Pons (tissue), 1 donor: ENCODE results near the gene CNTNAP2.

Experiments used
- DNase-seq: peaks from one replicate; pipeline ENCODE4 v3.0.0-alpha.2; 2016; ENCODE audit warnings: low spot score

Gene CNTNAP2

DNA sequence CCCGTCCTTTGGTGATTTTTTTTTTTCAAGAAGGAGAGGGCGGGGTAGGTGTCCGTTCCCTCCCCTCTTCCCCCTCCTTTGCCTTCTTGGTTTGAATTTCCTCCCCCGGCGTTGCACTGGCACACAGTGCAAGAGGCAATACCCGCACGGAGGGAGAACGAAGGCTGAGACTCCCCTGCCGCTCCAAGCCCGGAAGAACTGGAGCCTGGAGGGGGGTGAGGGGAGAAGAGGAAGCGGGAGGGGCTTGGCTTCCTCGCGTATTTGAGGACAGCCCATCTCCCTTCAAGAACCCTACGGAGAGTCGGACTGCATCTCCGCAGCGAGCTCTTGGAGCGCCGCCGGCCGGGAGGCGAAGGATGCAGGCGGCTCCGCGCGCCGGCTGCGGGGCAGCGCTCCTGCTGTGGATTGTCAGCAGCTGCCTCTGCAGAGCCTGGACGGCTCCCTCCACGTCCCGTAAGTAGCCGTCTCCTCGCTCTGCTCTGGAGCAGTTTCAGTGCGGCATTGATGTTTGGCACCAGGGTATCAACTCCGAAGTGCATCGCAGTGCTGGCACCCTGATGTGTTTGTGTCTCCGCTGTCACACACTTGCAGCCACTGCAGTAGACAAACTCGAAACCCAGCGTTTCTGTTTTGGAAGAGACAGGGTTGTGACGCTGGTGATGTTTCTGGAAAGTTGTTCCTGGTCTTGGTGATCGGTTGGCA, at the start of gene CNTNAP2:
CNTNAP2 (plus strand) TSS at position 281 of the 702 bp plus-strand sequence; CDS start at position 357, 76 bp downstream.
- DNase-seq: peak; percentile 19

DNA sequence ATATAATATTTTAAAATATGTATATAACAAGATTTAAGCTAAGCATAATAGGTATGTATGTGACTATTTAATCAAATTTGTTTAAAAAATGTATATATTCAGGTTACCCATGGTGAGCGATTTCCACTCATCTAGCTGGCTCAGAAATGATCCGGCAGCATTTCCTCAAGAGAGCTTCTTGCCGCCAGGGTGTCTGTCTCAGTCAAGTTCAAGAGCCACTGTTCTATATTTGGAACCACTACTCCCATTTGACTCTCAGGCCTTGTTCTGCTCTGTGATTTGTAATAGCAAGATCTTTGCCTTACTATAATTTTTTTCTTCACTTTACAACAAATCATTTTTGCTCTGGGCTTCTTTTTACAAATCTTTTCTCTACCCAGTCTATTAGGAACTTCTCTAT, 48.7 kb upstream of the CNTNAP2 start:
- DNase-seq: no peak

DNA sequence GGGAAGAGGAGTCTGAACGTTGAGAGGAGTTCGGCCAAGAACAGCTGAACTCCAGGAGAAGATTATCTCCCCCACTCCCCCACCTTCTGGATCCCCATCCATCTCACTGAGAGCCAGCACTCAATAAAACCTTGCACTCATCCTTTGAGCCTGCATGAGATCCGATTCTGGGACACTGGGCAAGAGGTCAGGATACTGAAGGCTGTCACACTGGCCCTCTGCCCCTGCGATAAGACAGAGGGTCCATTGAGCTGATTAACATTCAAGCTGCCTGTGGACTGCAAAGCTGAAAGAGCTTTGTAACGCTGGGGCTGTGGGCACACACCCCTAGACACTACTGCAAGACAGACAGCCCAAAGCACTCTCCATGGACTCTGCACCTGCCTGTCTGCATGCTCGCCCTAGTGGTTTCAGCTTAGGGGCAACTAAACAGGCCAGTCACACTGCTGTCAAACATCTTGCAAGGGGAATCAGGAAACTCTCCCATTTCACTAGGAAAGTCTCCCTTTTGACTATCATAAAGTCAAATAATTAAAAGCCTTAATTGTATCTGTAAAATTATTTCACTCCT, 42.3 kb upstream of the CNTNAP2 start:
- no peak for DNase-seq

DNA sequence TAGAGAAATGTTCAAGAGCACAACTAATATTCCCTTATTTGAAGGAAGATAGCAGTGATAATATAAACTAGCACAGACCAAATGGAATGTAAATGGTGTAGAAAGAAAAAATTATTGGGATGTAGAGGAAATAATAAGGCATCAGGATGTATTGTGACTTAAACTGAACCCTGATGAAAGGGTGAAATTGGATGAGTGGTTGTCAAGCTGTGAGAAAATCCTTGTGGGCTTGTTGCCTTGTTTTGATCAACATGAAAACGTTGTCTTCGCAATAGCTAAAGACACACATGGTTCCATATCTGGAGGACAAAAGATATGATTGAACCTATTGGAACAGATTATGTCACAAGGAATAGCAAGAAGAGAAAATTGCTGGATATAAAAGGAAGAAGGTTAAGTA, 40.3 kb upstream of the CNTNAP2 start:
- no peak for DNase-seq

DNA sequence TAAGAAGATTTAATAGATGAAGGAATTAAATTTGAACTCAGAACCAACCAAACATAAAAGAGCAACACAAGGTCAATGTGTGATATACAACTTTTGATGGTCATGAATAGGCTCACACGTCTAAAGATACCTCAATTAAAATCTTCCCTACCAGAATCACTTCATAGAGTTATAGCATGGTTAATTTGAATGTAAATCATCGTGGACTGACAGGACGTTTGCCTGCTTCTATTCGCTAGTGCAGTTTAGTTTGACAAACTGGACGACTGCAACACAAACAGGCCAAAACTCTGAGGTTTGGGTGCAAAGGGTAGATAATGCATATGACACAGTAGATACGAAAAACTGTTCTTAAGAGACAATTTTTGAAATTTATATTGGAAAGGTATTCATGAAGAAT, 32.5 kb upstream of the CNTNAP2 start:
- DNase-seq: no peak

DNA sequence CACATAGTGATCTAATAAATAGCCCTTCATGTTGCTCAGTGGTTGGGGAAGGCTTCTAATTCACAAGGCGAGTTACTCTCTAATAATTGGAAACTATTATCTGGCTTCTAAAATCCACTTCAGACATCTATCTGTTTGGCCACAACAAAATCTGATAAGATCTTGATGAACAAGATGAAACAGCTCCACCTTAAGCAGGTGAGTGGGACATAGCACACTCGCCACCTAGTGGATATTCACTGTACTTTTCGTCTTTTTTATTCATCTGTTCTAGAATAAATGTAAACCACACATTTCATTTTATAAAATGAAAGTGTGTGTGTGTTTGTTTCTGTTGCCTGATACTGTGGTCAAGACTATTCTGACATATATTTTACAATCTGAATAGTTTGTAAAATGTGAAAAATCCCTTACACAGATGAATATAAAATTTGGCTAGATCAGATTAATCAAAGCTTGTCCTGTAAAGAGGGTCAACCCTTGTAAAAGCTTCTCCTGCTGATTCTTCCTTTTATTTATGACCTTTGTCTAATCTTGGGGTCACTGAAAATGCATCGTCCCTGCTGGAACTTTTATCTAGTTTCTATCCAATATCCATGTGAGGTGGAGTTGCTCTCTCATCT, 26.5 kb upstream of the CNTNAP2 start:
- peak; percentile 43 for DNase-seq

DNA sequence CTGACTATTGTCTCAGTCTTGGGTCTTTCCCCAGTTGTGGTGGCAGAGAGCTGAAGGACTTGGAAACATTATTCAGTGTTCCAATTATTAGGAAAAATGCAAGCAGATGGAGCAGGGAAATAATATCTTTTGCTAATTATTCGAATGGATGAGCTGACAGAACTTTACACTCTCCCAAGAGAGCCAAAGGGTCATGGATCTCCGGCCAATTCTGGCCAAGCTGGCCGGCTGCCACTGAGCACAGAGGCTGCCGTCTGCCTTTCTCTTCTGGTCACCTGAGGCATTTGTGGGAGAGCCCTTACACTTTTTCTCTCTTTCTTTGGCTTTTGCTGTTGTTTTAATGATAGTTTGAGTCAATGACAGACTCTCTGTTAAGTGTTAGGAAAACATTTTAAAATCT, 22.2 kb upstream of the CNTNAP2 start:
- no peak for DNase-seq

DNA sequence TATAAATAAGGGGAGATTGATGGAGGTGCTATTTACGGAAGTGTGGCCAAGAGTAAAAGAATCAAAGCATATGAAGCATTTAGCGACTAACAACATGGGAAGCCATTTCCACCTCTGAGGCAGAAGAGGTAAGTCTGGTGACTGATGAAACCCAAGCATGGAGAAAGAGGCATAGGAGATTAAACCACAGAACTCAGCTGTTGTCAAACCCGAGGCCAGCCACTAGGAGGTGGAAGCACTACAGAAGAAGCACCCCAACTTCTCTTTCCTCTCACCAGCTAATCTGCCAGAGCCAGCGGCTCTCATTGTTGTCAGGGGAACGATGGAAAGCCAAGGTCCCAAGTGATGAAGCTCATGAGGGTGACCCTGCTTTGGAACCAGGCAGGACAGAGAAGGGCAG, 19.6 kb upstream of the CNTNAP2 start:
- no peak for DNase-seq

DNA sequence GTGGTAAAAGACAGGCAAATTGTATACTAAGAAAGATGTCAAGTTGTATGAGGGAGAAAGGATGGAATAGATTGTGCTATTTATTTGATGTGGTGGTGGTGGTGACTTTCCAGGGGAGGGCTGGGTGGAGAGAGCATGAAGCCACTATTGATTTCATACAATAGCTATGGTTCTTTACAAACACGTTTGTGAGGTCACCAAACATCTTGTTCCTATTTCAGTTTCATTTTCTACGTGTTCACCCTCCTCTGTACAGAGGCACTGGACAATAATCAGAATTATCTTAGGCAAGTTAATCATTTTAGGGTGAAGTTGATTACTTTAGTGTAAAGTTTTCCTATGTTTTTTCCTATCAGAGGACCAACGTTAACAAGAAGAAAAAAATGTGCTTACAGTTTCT, 10.3 kb upstream of the CNTNAP2 start:
- no peak for DNase-seq

DNA sequence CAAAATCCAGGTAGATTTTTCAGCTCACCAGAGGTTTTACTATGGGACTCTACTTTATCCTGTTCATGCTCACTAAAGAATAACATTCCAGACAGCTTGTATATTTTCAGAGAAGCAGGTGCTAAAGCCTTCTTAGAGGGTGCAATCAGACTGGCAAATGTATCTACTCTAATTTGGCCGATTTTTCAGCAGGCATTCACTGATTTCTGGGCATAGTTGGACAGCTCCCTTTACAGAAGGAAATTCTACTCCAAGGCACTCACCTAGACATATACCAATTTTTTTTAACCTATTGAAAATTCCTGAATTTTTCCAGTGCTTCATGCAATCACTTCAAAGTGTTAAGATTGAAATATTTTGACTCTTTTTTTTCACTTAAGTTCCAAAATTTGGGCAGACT, 3.8 kb upstream of the CNTNAP2 start:
- no peak for DNase-seq

DNA sequence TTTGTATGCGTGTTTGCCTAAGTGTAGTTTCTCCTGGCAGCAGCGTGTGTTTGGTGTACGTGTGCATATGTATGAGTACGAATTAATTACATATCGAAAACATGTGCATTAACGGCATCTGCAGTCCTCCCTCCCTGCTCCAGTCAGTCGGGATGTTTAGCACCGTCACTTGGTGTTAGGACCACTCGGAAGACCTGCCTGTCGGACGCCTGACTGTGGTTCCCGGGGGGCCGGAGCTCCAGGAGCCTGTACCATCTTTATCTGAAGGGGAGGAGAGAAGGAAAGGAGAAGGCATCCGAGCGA, 1.1 kb upstream of the CNTNAP2 start:
- DNase-seq: no peak

DNA sequence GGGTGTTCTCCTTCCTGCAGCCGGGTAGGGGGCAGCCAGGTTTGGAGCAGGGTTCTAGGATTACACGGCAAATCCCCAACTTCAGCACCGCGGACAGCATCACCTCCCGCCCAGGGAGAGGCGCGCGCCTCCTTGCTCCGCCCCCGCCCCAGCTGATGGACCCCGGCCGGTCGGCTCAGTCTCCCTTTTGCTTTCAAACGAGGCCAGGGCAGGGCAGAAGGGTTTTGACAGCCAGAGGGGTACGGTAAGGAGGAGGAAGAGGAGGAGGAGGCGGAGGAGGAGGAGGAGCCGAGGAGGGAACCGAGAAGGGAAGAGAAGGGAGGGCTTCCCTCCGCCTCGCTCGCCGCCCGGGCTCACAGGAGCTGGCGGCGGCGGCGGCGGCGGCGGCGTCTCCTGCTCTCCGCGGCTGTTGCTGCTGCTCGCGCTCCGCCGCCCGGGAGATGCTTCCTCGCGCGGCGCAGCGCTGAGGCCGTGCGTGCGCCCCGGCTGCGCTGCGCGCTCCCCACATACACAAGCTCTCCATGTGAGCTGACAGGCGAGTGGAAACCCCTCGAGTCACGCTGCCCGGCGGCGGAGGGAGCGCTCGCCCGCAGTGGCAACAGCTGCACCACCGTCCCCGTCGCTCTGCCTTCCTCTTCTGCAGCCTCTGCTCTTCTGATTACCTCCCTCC, 615 bp upstream of the CNTNAP2 start:
- peak; percentile 25 for DNase-seq

DNA sequence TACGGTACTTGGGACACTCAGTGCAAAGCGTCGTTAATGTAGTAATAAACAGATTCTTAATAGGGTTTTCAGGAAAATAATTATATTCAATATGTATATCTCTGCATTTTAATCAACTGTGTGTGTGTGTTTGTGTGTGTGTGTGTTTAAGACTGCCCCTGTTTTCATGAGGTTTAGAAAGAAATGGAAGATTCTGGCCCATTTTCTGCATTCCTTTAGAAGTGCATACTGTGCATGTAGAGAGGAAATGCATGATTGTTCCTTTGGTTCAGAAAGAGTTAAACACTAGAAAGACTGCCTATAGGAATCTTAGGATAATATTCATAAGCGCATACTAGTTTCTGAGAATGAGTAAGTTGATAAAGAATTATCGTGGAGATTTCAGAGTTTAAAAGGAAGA, 975 bp downstream of the CNTNAP2 start:
- no peak for DNase-seq

DNA sequence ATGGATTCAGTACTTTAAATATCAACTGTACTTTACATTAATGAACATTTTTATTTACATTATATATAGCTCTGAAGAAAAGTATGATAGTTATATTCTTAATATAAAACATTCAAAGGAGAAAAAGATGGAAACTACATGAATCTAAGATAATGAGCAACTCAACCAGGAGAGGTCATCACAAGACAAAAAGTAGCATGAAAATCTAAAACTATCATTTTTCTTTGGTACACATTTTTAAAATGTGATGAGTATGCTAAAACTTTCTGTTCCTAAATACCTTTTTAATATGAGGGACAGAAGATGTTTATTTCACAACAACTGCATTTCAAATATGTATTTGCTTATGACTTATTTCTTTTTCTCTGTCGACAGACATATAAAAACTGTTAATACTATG, 2.4 kb downstream of the CNTNAP2 start:
- no peak for DNase-seq

DNA sequence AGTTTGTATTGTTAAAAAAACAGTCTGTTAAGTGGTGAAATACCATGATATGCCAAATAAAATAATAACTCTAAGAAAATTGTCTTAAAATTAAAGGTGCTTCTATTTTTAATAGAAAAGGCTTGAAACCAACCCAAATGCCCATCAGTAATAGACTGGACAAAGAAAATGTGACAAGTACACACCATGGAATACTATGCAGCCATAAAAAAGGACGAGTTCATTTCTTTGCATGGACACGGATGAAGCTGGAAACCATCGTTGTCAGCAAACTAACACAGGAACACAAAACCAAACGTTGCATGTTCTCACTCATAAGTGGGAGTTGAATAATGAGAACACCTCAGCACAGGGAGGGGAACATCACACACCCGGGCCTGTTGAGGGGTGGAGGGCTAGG, 7.1 kb downstream of the CNTNAP2 start:
- DNase-seq: no peak

DNA sequence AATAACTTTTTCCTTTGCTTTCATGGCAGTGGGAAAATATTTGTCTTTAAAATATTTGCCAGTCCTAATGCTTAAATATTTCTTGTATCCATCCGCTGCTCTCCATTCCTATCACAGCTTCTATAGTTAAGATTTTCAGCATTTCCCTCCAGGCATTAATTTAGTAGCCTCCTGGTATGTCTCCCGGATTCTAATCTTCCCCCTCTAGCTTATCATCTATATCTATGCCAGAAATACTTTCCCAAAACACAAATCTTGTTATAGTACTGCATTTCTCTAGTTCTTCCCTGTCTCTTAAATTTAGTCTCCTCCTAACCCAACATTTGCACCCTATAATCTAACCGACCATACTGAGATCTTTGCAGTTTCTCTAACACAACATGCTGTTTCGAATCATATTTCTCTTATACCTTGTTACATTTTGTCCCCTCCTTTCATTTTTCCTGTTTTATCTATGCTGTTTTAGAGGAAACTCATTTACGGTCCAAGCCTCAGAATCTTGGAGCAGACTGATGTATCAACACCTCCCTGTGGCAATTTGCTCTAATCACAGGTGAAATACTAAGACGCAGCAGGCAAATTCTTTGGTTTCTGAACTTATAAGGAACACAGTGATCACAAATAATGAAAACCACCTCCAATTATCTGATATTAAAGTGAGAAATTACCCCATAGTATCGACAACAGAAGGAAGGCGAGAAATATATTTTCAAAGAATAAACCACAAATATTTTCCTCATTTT, 10.3 kb downstream of the CNTNAP2 start:
- DNase-seq: no peak

DNA sequence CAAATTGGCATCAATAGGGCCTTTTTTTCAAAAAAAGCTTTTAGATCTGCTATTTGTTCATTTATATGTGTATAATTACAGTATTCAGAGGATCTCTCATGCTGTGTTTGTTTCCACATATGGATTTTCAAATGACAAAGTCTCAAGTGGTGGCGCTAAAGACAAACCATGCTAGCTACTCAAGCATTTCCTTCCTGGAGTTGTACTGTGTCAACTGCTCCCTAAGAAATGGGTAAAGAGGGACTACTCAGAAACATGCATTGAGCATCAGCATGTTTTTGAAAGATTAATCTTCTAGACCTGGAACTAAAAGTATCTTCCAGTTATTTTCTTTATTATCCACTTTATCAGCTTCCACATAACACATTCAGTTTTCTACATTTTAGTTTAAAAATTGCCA, 12.7 kb downstream of the CNTNAP2 start:
- DNase-seq: no peak

DNA sequence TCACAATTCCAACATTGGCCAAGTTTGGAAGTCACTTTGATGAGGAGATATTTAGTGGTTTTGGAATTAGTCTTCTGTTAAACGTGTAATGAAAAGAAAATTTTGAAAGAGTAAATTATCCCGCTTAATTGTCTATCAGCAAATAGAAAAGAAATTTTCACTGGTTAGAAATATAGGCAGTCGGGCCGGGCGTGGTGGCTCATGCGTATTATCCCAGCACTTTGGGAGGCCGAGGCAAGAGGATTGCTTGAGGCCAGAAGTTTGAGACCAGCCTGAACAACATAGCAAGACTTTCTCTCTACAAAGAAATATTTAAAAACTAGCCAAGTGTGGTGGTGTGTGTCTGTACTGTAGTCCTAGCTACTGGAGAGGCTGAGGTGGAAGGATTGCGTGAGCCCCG, 13.4 kb downstream of the CNTNAP2 start:
- DNase-seq: no peak

DNA sequence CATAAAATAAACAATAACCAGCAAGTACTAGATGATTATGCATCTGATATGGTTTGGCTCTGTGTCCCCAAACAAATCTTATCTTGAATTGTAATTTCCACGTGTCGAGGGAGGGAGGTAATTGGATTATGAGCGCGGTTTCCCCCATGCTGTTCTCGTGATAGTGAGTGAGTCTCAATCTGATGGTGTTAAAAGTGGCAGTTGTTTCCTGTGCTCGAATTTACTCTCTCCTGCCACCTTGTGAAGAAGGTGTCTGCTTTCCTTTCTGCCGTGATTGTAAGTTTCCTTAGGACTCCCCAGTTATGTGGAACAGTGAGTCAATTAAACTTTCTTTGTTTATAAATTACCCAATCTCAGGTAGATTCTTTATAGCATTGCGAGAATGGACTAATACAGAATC, 15.1 kb downstream of the CNTNAP2 start:
- no peak for DNase-seq

DNA sequence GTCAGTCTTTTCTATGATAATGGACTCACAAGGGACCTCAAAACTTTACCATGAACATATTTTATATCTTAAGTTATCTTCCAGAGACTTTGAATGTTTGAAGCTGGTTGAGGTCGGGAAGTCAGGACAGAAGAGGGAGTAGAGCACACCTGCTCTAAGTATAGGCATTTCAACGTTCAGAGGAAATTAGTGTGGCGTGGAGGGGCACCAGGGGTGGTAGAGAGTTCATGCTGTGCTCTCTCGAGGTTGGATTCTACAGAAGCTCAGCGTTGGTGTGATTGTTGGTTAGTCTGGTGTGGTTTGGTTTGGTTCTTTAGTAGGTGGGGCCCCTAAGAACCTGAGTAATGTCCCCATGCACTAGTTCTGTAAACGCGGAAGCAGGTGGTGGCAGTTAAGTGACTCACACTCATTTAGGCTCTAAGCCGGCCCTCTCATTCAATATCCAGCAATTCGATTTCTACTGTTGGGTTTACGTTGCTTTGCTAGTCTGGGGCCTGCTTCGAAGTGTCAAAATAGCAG, 19.8 kb downstream of the CNTNAP2 start:
- DNase-seq: no peak

DNA sequence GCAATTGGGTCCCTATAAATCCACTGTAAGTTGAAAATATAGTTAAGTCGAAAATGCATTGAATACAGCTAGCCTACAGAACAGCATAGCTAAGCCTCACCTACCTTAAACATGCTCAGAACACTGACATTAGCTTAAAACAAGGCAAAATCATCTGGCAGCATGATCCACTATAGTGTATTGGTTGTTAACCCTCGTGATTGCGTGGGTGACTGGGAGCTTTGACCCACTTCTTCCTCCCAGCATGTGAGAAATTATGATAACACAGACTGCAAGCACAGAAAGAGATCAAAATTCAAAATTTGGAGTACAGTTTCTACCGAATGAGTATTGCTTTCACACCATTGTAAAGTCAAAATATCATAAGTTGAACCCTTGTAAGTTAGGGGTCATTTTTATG, 22.3 kb downstream of the CNTNAP2 start:
- no peak for DNase-seq

DNA sequence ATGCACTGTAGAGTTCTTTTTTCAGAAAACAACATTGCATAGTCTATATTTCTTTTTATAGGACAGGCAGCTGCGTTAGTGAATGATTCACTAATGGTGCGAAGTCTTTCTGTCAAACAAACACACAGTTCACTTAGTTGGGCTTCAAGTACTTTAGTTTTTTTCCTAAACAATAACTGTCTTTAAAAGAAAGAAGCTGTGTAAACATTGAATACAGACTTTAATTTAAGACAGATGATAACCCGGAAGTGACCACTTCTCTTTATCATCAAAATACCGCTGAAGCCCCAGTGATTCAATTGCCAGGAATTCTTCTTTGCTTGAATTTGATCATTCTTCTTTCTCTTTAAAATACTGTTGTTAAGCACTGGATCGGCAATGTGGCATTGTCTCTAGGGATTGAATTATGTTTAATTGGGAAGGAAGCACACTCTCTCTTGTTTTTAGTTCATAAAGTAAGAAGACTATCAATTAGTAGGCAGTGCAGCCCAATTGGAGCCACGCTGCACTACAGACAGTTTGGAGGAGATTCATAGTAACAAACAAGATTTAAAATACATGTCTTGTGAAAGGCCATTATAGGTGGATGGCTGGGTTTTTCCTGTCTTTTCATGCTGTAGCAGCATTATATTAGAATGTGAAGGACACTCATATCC, 30.4 kb downstream of the CNTNAP2 start:
- no peak for DNase-seq
